ENCODE measurements around the gene TRIM41. TPM values are rescaled to one million over a fixed set of nuclear protein-coding genes. Genes with fewer than 3 reads are reported as not detected.

Gene TRIM41
- total and polyA plus RNA-seq, 9 of the 15 experiments (the other 6 are each of a cell fraction or from before 2014, with no cell fraction given), result 1.8 to 47.6 (median 20.9) TPM

GRCh38 chr5:181242031-181242451 is 19.0 kb downstream of the TRIM41 start (continued):
- TF ChIP-seq ARID4B (CRISPR knock-in tag; IDR thresholded peaks at IDR 0.05), result peak; percentile 37; the same call in 1 of the 2 replicates
- TF ChIP-seq THAP12 (CRISPR knock-in tag; IDR thresholded peaks at IDR 0.05), result no peak
- TF ChIP-seq POLR3A (IDR thresholded peaks at IDR 0.05; ENCODE audit: borderline replicate concordance, extremely low read depth, insufficient read depth, insufficient read length), result no peak
- TF ChIP-seq FOXK1 (CRISPR knock-in tag; IDR thresholded peaks at IDR 0.05; ENCODE audit: borderline replicate concordance), result 0 out of 2 replicates have a peak, but pooled peaks have one; percentile 60
- no peak for TF ChIP-seq MTA3 (IDR thresholded peaks at IDR 0.05; ENCODE audit: borderline replicate concordance)
- no peak for TF ChIP-seq PATZ1 (CRISPR knock-in tag; IDR thresholded peaks at IDR 0.05; ENCODE audit: borderline replicate concordance)
- no peak for TF ChIP-seq HMG20B (CRISPR knock-in tag; IDR thresholded peaks at IDR 0.05)
- TF ChIP-seq TFAM (CRISPR knock-in tag; conservative IDR thresholded peaks at IDR 0.05), result no peak
- no peak for TF ChIP-seq PURB (CRISPR knock-in tag; IDR thresholded peaks at IDR 0.05; ENCODE audit: low read depth)
- TF ChIP-seq SAFB (IDR thresholded peaks at IDR 0.05; ENCODE audit: borderline replicate concordance, low read depth, low read length), result no peak
- TF ChIP-seq ZNF57 (CRISPR knock-in tag; IDR thresholded peaks at IDR 0.05), result no peak
- TF ChIP-seq TCFL5 (CRISPR knock-in tag; conservative IDR thresholded peaks at IDR 0.05), result no peak
- no peak for TF ChIP-seq DMBX1 (CRISPR knock-in tag; IDR thresholded peaks at IDR 0.05; ENCODE audit: borderline replicate concordance)
- TF ChIP-seq RBM14 (IDR thresholded peaks at IDR 0.05; ENCODE audit: borderline replicate concordance, insufficient read depth, low read depth, low read length), result no peak

Measured in K562 (cell line).